Measurements from ENCODE around the gene MYL4.

GRCh38 chr17:47172696-47173565, 36.2 kb upstream of the MYL4 start:
- TF ChIP-seq, protein P1, sequence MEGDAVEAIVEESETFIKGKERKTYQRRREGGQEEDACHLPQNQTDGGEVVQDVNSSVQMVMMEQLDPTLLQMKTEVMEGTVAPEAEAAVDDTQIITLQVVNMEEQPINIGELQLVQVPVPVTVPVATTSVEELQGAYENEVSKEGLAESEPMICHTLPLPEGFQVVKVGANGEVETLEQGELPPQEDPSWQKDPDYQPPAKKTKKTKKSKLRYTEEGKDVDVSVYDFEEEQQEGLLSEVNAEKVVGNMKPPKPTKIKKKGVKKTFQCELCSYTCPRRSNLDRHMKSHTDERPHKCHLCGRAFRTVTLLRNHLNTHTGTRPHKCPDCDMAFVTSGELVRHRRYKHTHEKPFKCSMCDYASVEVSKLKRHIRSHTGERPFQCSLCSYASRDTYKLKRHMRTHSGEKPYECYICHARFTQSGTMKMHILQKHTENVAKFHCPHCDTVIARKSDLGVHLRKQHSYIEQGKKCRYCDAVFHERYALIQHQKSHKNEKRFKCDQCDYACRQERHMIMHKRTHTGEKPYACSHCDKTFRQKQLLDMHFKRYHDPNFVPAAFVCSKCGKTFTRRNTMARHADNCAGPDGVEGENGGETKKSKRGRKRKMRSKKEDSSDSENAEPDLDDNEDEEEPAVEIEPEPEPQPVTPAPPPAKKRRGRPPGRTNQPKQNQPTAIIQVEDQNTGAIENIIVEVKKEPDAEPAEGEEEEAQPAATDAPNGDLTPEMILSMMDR (conservative IDR thresholded peaks at IDR 0.05; ENCODE audit: low read depth, low read length): no peak
- TF ChIP-seq EZH2 (IDR thresholded peaks at IDR 0.05; ENCODE audit: low read length, unreplicated experiment): no peak
- TF ChIP-seq EZH2phosphoT487 (IDR thresholded peaks at IDR 0.05; ENCODE audit: borderline replicate concordance, low read length): no peak

Data from PC-3 (cell line).